ENCODE measurements around the gene RCN1. TPM values are rescaled to one million over a fixed set of nuclear protein-coding genes. Genes with fewer than 3 reads are reported as not detected.

Gene RCN1
- total and polyA plus RNA-seq, 2 experiments from 2014 or later = 107 to 140 TPM

DNA sequence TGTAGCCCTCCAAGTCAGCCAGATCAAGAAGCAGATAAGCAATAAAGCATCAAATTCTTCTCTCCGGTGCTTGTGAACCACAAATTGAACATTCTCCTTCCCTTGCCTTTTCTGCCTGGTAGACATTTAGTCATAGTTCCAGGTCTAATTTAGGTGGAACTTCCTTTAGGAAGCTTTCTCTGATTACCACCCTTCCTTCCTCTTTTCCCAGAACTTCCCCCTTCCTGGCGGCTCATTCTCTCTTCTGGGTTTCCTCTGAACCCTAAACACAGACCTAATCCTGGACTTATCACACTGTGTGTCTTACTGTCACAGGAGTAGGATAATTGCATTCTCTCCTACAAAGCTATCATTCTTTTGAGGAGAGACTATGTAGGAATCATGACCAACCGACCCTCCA, 61.9 kb downstream of the RCN1 start (continued):
- TF ChIP-seq ZNF462 (CRISPR knock-in tag; IDR thresholded peaks at IDR 0.05) = no peak
- no peak for TF ChIP-seq EZH2phosphoT487 (IDR thresholded peaks at IDR 0.05; ENCODE audit: unreplicated experiment)
- TF ChIP-seq, protein P1, sequence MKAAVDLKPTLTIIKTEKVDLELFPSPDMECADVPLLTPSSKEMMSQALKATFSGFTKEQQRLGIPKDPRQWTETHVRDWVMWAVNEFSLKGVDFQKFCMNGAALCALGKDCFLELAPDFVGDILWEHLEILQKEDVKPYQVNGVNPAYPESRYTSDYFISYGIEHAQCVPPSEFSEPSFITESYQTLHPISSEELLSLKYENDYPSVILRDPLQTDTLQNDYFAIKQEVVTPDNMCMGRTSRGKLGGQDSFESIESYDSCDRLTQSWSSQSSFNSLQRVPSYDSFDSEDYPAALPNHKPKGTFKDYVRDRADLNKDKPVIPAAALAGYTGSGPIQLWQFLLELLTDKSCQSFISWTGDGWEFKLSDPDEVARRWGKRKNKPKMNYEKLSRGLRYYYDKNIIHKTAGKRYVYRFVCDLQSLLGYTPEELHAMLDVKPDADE (IDR thresholded peaks at IDR 0.05) = no peak
- no peak for TF ChIP-seq NANOG (IDR thresholded peaks at IDR 0.05; ENCODE audit: borderline replicate concordance)

- no peaks in the 10 kb centered on the region for H3K36me3 Mint-ChIP-seq (ENCODE audit: low read depth)
- peaks cover 3% of the 10 kb centered on the region; the same call in 1 of the 3 replicates for H3K4me1 Mint-ChIP-seq
- Histone ChIP-seq H3K27me3 (ENCODE audit: insufficient read depth) (no peaks in the 10 kb centered on the region), H2AFZ (no peak overlapping the region), H3K4me1 (ENCODE audit: insufficient read depth) (no peaks in the 10 kb centered on the region), H3F3A (replicated peaks; ENCODE audit: low read depth) (no peaks in the 10 kb centered on the region), H3K27ac (ENCODE audit: low read depth) (no peak overlapping the region), H3K9me2 (ENCODE audit: insufficient read depth) (0 out of 2 replicates have a peak, but pooled peaks cover 3% of the 10 kb centered on the region), H3K79me2 (replicated peaks; ENCODE audit: insufficient read depth) (no peaks in the 10 kb centered on the region), H3K4me3 (no peak overlapping the region), H3K4me2 (no peak overlapping the region), H4K20me1 (replicated peaks; ENCODE audit: insufficient read depth) (no peaks in the 10 kb centered on the region), H3K36me3 (ENCODE audit: insufficient read depth) (no peaks in the 10 kb centered on the region)
- TF ChIP-seq CREB1 (CRISPR knock-in tag; IDR thresholded peaks at IDR 0.05; ENCODE audit: low read depth) = no peak
- no peak for TF ChIP-seq EZH2phosphoT487 (IDR thresholded peaks at IDR 0.05; ENCODE audit: unreplicated experiment)
- no peak for TF ChIP-seq CTCF (conservative IDR thresholded peaks at IDR 0.05; ENCODE audit: low read depth in 2 of 2)
- TF ChIP-seq, protein P1 (IDR thresholded peaks at IDR 0.05) = no peak
- TF ChIP-seq NANOG (IDR thresholded peaks at IDR 0.05; ENCODE audit: borderline replicate concordance) = no peak
- no peak for TF ChIP-seq ZNF114 (CRISPR knock-in tag; IDR thresholded peaks at IDR 0.05)
- H3K4me3 Mint-ChIP-seq = no peak overlapping the region
- no peak for DNase-seq (ENCODE audit: low spot score)
- no peaks in the 10 kb centered on the region for H3K27me3 Mint-ChIP-seq (ENCODE audit: insufficient read depth, low read depth, poor library complexity)
- no peak for ATAC-seq
- no peak overlapping the region for H3K27ac Mint-ChIP-seq
- H3K9me3 Mint-ChIP-seq = peaks cover 5% of the 10 kb centered on the region; the same call in 2 of the 3 replicates
Observed at GRCh38 chr11:32153747-32154146, 62.9 kb downstream of the RCN1 start.
